ENCODE measurements around the gene CDRT15L2.
"Not testable (repeated sequence)": the region's sequence is repeated elsewhere in the genome, so short reads cannot be mapped to it uniquely, and the experiment has no call there.

CDRT15L2 gene

GRCh38 chr17:20562587-20562986 is 16.9 kb upstream of the CDRT15L2 start:
- no peaks in the 10 kb centered on the region for H3K27me3 ChIP-seq (ENCODE audit: insufficient read depth, low read depth, severe bottlenecking)
- no peak overlapping the region for H3K4me3 ChIP-seq (ENCODE audit: low read depth, low read length)
- no peak overlapping the region for H3K27ac ChIP-seq
- no peaks in the 10 kb centered on the region for H3K36me3 ChIP-seq
- no peak for DNase-seq
- no peaks in the 10 kb centered on the region for H3K9me3 ChIP-seq (ENCODE audit: severe bottlenecking)
- no peak for TF ChIP-seq CTCF (IDR thresholded peaks at IDR 0.05; ENCODE audit: low read depth, low read length)

DNA sequence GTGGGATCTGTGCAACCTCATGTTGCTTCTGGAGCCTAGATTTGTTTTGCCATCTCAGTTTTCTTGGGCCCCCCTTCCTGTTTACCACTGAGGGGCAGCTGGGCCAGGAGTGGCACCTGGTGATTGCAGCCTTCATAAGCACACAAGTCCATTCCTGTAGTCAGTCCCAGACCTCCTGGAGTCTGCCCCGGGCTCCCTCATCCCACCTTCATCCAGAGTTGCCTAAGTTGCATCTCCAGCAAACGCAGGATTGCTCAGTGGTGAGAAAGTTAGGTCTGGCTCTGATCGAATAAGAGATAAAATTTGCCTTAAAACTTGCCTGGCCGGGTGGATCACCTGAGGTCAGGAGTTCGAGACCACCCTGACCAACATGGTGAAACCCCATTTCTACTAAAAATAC is 14.3 kb upstream of the CDRT15L2 start:
- H3K36me3 ChIP-seq; H3K27ac ChIP-seq; H3K9me3 ChIP-seq (ENCODE audit: severe bottlenecking); H3K4me3 ChIP-seq (ENCODE audit: low read depth, low read length); DNase-seq; H3K27me3 ChIP-seq (ENCODE audit: insufficient read depth, low read depth, severe bottlenecking): not testable (repeated sequence)

DNA sequence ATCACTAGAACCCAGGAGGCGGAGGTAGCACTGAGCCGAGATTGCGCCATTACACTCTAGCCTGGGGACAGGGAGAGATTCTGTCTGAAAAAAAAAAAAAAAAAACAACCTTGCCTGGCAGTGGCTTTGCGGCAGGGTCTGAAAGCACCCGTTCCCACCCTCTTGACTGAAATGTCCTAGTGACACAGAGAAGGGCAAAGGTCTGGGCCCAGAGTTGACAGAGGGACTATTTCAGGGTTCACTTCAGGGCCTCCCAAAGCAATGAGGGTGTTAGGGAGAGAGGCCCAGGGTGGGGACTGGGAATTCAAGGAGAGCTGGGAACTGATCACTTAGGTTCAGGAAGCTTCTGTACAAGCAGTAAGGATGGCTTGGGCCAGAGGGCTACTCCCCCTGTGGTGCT is 13.8 kb upstream of the CDRT15L2 start:
- Histone ChIP-seq H3K9me3 (ENCODE audit: severe bottlenecking) (no peaks in the 10 kb centered on the region), H3K27ac (no peak overlapping the region), H3K36me3 (no peaks in the 10 kb centered on the region), H3K27me3 (ENCODE audit: insufficient read depth, low read depth, severe bottlenecking) (no peaks in the 10 kb centered on the region), H3K4me3 (ENCODE audit: low read depth, low read length) (no peak overlapping the region)
- DNase-seq: no peak
- no peak for TF ChIP-seq CTCF (IDR thresholded peaks at IDR 0.05; ENCODE audit: low read depth, low read length)

GRCh38 chr17:20566736-20567135 is 12.8 kb upstream of the CDRT15L2 start:
- not testable (repeated sequence) for H3K36me3 ChIP-seq; H3K27me3 ChIP-seq (ENCODE audit: insufficient read depth, low read depth, severe bottlenecking)

GRCh38 chr17:20567421-20567820 is 12.1 kb upstream of the CDRT15L2 start:
- not testable (repeated sequence) for H3K36me3 ChIP-seq; H3K9me3 ChIP-seq (ENCODE audit: severe bottlenecking); H3K27ac ChIP-seq; H3K4me3 ChIP-seq (ENCODE audit: low read depth, low read length); H3K27me3 ChIP-seq (ENCODE audit: insufficient read depth, low read depth, severe bottlenecking)
- DNase-seq: peak; percentile 22

More at GRCh38 chr17:20566736-20567135, 12.8 kb upstream of the CDRT15L2 start:
- DNase-seq: peak; percentile 59
- H3K27ac ChIP-seq; H3K4me3 ChIP-seq (ENCODE audit: low read depth, low read length); H3K9me3 ChIP-seq (ENCODE audit: severe bottlenecking): not testable (repeated sequence)

DNA sequence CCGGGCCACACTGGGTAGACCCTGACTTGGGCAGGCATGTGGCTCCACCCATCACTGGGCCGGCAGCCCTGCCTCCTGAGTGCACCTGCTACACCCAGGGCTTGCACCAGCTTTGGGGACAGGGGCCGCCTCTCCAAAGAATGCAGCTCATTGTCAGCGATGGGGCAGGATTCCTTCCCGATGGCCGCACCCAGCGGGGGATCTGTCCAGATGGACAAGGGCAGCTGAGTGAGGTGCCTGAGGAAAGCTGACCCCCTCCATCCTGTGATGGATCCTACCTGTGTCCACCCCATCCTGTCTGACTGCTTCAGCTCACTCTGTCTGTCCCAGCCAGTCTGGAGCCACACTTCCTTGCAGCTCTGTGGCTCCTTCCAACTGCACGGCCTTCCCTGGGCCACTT is 10.9 kb upstream of the CDRT15L2 start:
- not testable (repeated sequence) for H3K27me3 ChIP-seq (ENCODE audit: insufficient read depth, low read depth, severe bottlenecking); H3K27ac ChIP-seq; H3K36me3 ChIP-seq; H3K4me3 ChIP-seq (ENCODE audit: low read depth, low read length); H3K9me3 ChIP-seq (ENCODE audit: severe bottlenecking); DNase-seq

- not testable (repeated sequence) for H3K27me3 ChIP-seq (ENCODE audit: insufficient read depth, low read depth, severe bottlenecking); H3K4me3 ChIP-seq (ENCODE audit: low read depth, low read length); DNase-seq; H3K9me3 ChIP-seq (ENCODE audit: severe bottlenecking); H3K27ac ChIP-seq; H3K36me3 ChIP-seq
Observed at GRCh38 chr17:20571653-20572052, 7.9 kb upstream of the CDRT15L2 start.

GRCh38 chr17:20573216-20573615 is 6.3 kb upstream of the CDRT15L2 start:
- H3K4me3 ChIP-seq (ENCODE audit: low read depth, low read length); DNase-seq; H3K9me3 ChIP-seq (ENCODE audit: severe bottlenecking); H3K27ac ChIP-seq; H3K27me3 ChIP-seq (ENCODE audit: insufficient read depth, low read depth, severe bottlenecking); H3K36me3 ChIP-seq: not testable (repeated sequence)

DNA sequence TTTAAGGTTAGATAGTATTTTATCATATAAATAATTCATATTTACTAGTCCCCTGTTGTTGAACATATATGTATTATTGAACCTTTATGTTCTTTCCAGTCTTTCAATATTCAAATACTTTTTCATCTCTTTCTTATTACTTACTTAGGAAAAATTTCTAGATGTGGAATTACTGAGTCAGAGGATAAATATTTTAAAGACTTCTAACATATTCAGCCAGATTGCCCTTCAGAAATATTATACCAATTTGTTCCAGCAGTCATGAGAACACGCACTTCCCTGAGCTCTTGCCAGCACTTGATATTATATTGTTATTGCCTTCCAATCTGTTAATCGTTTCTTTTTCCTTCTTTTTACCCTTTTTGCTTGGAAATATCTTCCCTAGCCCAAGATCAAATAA is 4.5 kb upstream of the CDRT15L2 start:
- H3K4me3 ChIP-seq (ENCODE audit: low read depth, low read length); H3K9me3 ChIP-seq (ENCODE audit: severe bottlenecking); DNase-seq; H3K36me3 ChIP-seq; H3K27ac ChIP-seq; H3K27me3 ChIP-seq (ENCODE audit: insufficient read depth, low read depth, severe bottlenecking): not testable (repeated sequence)

DNA sequence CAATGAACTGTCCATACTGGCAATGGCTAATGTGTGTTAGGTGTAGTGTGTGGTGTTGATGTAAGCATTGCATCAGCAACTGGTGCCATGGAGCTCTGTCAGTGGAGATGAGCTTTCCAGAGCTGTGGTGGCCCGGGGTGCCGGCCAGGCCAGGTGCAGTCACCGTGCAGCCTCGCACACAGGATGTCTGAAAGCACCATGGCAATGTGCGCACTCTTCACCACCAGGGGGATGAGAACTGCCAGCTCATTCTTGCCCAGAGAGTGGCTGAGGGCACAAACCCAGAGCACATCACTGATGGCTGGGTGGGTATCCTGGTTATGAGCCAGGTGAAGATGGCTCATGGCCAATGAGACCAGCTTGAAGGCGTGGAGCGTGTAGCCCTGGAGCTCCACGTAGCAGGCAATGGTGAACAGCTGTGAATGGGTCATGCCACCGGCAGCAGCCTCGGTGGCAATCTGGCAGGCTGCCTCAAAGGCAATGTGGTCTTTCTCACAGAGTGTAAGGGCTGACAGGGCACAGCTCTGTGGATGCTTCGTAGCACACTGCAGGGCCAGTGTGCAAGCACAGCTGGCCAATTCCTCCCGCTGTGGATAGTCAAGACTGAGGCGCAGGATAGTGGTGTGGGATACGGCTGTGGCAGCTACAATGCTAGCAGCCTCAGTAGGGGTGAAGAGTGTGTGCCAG is 4.5 kb downstream of the CDRT15L2 start:
- H3K36me3 ChIP-seq; H3K27me3 ChIP-seq (ENCODE audit: insufficient read depth, low read depth, severe bottlenecking); H3K27ac ChIP-seq; H3K4me3 ChIP-seq (ENCODE audit: low read depth, low read length); DNase-seq; H3K9me3 ChIP-seq (ENCODE audit: severe bottlenecking): not testable (repeated sequence)

DNA sequence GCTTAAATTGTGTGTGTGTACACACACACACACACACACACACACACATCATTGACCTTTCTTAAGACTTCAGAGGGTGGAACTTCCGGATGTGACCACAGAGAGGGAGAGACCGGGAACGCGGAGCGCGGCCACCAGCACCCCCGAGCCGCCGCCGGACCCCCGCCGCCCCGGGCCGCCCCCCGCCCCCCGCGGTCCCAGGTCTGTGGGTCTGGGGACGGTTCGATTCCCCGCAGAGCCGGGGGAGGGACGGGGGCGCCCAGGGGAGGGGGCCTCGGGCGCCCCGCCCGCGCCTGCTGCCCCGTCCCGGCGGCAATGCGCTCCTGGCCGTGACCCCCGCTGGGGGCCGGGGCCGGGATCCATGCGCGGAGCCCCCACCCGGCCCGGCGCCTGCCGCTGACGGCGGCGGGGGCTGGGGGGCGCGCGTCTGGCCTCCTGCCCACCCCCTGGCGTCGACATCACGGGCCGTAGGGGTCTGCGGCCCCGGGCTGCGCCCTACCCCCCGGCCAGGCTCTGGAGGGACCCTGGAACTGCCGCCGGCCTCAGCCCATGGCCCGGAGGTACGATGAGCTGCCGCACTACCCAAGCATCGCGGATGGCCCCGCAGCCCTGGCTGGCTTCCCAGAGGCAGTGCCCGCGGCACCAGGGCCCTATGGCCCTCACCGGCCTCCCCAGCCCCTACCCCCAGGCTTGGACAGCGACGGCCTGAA is 9.4 kb downstream of the CDRT15L2 start:
- not testable (repeated sequence) for H3K9me3 ChIP-seq (ENCODE audit: severe bottlenecking); H3K4me3 ChIP-seq (ENCODE audit: low read depth, low read length); H3K36me3 ChIP-seq; H3K27ac ChIP-seq; H3K27me3 ChIP-seq (ENCODE audit: insufficient read depth, low read depth, severe bottlenecking); DNase-seq

- not testable (repeated sequence) for DNase-seq; H3K9me3 ChIP-seq (ENCODE audit: severe bottlenecking); H3K27ac ChIP-seq; H3K36me3 ChIP-seq; H3K27me3 ChIP-seq (ENCODE audit: insufficient read depth, low read depth, severe bottlenecking); H3K4me3 ChIP-seq (ENCODE audit: low read depth, low read length)
Observed at GRCh38 chr17:20589454-20589810, 9.9 kb downstream of the CDRT15L2 start.

DNA sequence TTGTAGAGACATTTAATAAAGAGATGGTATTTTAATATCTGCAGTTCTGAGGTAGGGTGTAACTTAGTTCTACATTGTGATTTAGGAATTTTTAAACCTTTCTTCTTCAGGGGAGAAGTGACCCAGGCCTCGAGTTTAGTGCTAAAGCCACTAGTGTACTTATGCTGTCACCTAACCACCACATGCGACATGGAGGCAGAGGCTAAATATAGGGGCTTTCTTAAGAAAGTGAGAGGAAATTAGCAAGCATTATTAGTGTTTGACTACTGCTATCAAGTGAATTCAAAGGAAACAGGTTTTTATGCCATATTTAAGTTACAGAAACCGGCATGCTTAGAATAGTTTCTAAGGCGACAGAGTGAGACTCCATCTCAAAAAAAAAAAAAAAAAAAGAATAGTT is 11.5 kb downstream of the CDRT15L2 start:
- H3K27ac ChIP-seq; H3K36me3 ChIP-seq; H3K27me3 ChIP-seq (ENCODE audit: insufficient read depth, low read depth, severe bottlenecking); DNase-seq; H3K4me3 ChIP-seq (ENCODE audit: low read depth, low read length); H3K9me3 ChIP-seq (ENCODE audit: severe bottlenecking): not testable (repeated sequence)

Data from WERI-Rb-1 (cell line).